ENCODE data around the gene LRIG1.

DNA sequence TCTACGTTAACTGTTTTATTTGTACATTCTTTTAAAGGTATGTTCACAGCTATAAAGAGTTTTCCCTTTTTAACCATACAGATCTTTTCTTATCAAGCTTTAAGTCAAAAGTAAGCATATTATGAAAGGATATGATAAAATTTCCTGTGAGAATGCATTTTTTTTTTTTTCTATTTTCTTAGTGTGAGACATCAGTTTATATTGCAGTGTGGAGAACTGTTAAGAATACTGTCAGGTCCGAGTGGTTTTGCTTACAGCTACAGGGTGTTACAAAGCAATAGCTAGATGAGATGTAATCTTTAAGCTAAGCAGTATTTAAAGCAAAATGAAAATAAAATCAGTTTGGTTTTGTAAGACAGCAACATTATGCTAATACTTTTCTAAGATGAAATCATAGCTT lies 146.8 kb downstream of the LRIG1 start:
- no peak for TF ChIP-seq POLR2A (IDR thresholded peaks at IDR 0.05)
- TF ChIP-seq, protein P1, sequence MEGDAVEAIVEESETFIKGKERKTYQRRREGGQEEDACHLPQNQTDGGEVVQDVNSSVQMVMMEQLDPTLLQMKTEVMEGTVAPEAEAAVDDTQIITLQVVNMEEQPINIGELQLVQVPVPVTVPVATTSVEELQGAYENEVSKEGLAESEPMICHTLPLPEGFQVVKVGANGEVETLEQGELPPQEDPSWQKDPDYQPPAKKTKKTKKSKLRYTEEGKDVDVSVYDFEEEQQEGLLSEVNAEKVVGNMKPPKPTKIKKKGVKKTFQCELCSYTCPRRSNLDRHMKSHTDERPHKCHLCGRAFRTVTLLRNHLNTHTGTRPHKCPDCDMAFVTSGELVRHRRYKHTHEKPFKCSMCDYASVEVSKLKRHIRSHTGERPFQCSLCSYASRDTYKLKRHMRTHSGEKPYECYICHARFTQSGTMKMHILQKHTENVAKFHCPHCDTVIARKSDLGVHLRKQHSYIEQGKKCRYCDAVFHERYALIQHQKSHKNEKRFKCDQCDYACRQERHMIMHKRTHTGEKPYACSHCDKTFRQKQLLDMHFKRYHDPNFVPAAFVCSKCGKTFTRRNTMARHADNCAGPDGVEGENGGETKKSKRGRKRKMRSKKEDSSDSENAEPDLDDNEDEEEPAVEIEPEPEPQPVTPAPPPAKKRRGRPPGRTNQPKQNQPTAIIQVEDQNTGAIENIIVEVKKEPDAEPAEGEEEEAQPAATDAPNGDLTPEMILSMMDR (IDR thresholded peaks at IDR 0.05): no peak

All from tibial nerve (tissue), 3 donors.